Activated CD8-positive, alpha-beta T cell treated with anti-CD3 and anti-CD28 coated beads for 36 hours (primary cell): Measurements from ENCODE around the gene SEZ6L. TPM values are rescaled to one million over a fixed set of nuclear protein-coding genes. Genes with fewer than 3 reads are reported as not detected.

Experiments used
- ATAC-seq: fragments of 200-7000 bp; cut with Tn5 transposase; one replicate; pipeline ENCODE4 v1.10.0; 2021; ENCODE audit warnings: mild to moderate bottlenecking, moderate library complexity
- CTCF ChIA-PET: fragments of 350-600 bp; sonication (Branson Sonifier 250); formaldehyde crosslinking; loops from one replicate; lab custom pipeline; 2021; ENCODE audit warnings: antibody characterized with exemption; lab: Charles Lee
- POLR2A ChIA-PET: fragments of 350-600 bp; sonication (Branson Sonifier 250); formaldehyde crosslinking; loops from one replicate; lab custom pipeline; 2021; ENCODE audit warnings: antibody characterized with exemption; lab: Charles Lee
- DNase-seq: peaks from one replicate; pipeline ENCODE4 v3.0.0-alpha.2; 2020
- H3K27ac Mint-ChIP-seq: one replicate; pipeline ENCODE4 v1.8.0; 2021; ENCODE audit warnings: mild to moderate bottlenecking, mixed read lengths
- H3K27me3 Mint-ChIP-seq: one replicate; pipeline ENCODE4 v1.8.0; 2021; ENCODE audit warnings: mixed read lengths
- H3K36me3 Mint-ChIP-seq: one replicate; pipeline ENCODE4 v1.8.0; 2021; ENCODE audit warnings: low read depth, mixed read lengths
- H3K4me1 Mint-ChIP-seq: one replicate; pipeline ENCODE4 v1.8.0; 2021; ENCODE audit warnings: low read depth, mixed read lengths
- H3K4me3 Mint-ChIP-seq: one replicate; pipeline ENCODE4 v1.8.0; 2021; ENCODE audit warnings: mild to moderate bottlenecking, moderate library complexity, mixed read lengths
- H3K9me3 Mint-ChIP-seq: one replicate; pipeline ENCODE4 v1.8.0; 2021; ENCODE audit warnings: mixed read lengths
- intact Hi-C: fragments of 100-400 bp; cut with micrococcal nuclease; formaldehyde crosslinking; loops from one replicate; pipeline ENCODE4 v1.10.0; 2022
- total RNA-seq, 2 experiments: library from RNA; stranded (reverse); gene quantifications; one replicate each; pipeline ENCODE4 v1.2.3, GENCODE V29; 2021
- TF ChIP-seq, protein P1 (sequence below): fragments of 200-600 bp; IDR thresholded peaks from one replicate; pipeline ENCODE4 v1.8.0; 2022; ENCODE audit warnings: antibody characterized with exemption, mild to moderate bottlenecking

SEZ6L gene
- total RNA-seq, 2 experiments from 2014 or later = not detected

DNA sequence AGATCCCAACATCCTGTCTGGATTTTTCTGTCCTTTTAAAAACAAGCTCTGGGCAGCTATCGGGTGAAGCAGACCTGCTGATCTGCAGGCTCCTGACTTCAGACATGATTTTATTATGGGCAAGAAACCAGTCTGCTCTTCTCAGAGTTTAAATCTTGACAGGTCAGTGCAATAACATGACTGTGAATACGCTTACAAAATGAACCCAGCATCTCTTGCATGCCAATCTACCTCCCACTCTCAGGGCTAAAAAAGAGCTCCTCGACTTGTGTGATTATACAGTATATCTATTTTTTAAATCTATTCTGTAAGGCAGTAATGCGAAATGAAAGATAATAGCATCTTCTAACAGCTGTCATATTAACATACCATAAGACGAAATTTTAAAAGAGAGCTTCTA lies 241.1 kb downstream of the SEZ6L start:
- TF ChIP-seq, protein P1, sequence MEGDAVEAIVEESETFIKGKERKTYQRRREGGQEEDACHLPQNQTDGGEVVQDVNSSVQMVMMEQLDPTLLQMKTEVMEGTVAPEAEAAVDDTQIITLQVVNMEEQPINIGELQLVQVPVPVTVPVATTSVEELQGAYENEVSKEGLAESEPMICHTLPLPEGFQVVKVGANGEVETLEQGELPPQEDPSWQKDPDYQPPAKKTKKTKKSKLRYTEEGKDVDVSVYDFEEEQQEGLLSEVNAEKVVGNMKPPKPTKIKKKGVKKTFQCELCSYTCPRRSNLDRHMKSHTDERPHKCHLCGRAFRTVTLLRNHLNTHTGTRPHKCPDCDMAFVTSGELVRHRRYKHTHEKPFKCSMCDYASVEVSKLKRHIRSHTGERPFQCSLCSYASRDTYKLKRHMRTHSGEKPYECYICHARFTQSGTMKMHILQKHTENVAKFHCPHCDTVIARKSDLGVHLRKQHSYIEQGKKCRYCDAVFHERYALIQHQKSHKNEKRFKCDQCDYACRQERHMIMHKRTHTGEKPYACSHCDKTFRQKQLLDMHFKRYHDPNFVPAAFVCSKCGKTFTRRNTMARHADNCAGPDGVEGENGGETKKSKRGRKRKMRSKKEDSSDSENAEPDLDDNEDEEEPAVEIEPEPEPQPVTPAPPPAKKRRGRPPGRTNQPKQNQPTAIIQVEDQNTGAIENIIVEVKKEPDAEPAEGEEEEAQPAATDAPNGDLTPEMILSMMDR = no peak
- no peak for ATAC-seq
- no peaks in the 10 kb centered on the region for H3K36me3 Mint-ChIP-seq
- no peaks in the 10 kb centered on the region for H3K4me1 Mint-ChIP-seq
- H3K27ac Mint-ChIP-seq = no peak overlapping the region
- CTCF ChIA-PET = interaction anchor here (2.0 kb wide), 1 partner anchor 16 kb away, joined by 4 read pairs; no protein-coding TSS in a partner anchor
- H3K27me3 Mint-ChIP-seq = peaks cover 2% of the 10 kb centered on the region
- intact Hi-C loops = no loop called here
- H3K4me3 Mint-ChIP-seq = no peak overlapping the region
- no peaks in the 10 kb centered on the region for H3K9me3 Mint-ChIP-seq
- no peak for DNase-seq
- POLR2A ChIA-PET = interaction anchor here (1.0 to 1.3 kb wide), 2 partner anchors 14 to 18 kb away, joined by 4 read pairs; no protein-coding TSS in a partner anchor

DNA sequence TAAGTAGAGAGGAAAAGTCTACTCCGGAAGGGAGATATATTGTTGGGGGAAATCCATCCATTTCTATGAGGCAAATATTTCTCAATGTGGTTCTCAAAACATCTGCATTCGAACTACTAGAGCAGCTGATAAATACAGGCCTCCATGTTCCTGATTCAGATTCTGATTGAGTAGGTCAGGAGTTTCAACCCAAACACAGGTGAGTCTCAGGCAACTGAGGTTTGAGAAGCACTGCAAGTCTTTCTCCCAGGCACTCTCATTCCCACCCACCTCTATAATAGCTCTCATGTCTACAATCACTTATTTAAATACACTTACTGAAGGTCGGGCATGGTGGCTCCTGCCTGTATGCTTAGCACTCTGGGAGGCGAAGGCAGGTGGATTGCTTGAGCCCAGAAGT lies 245.1 kb downstream of the SEZ6L start:
- ATAC-seq (no peak), DNase-seq (no peak)
- H3K9me3 Mint-ChIP-seq = no peaks in the 10 kb centered on the region
- ChIA-PET POLR2A (interaction anchor here (0.8 kb wide), 1 partner anchor 11 kb away, joined by 3 read pairs; no protein-coding TSS in a partner anchor), CTCF (interaction anchor here (1.0 to 1.7 kb wide), 3 partner anchors 8 to 53 kb away, joined by 3 to 4 read pairs (median 3); no protein-coding TSS in a partner anchor)
- intact Hi-C loops = no loop called here
- H3K36me3 Mint-ChIP-seq = no peaks in the 10 kb centered on the region
- H3K27me3 Mint-ChIP-seq = peaks cover 2% of the 10 kb centered on the region
- H3K27ac Mint-ChIP-seq = no peak overlapping the region
- TF ChIP-seq, protein P1 = no peak
- no peak overlapping the region for H3K4me3 Mint-ChIP-seq
- H3K4me1 Mint-ChIP-seq = no peaks in the 10 kb centered on the region

DNA sequence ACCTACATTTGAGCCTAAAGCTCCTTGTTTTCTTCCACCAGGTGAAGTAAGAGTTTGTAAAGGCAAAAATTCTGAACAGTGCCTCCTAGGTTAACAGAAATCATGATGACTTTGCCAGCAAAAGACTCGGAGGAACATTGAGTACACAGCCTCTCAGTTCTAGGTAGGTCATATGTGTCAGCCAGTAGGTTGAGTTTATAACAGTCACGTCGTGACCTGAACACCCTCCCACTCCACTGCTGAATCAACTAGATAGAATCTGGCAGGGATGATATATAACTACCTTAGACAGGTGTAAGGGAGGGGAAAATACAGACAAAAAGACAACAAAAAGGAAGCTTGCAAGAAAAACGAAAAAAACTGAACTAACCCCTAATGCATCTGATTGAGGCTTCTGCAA lies 247.0 kb downstream of the SEZ6L start:
- H3K27me3 Mint-ChIP-seq = peaks cover 2% of the 10 kb centered on the region
- no peaks in the 10 kb centered on the region for H3K4me1 Mint-ChIP-seq
- no peak overlapping the region for H3K4me3 Mint-ChIP-seq
- H3K27ac Mint-ChIP-seq = no peak overlapping the region
- DNase-seq (no peak), ATAC-seq (no peak)
- ChIA-PET POLR2A (interaction anchor here (0.6 kb wide), 1 partner anchor 8 kb away, joined by 3 read pairs; no protein-coding TSS in a partner anchor), CTCF (interaction anchor here (1.5 to 2.3 kb wide), 3 partner anchors 15 to 48 kb away, joined by 3 to 8 read pairs (median 6); no protein-coding TSS in a partner anchor)
- no peaks in the 10 kb centered on the region for H3K36me3 Mint-ChIP-seq
- H3K9me3 Mint-ChIP-seq = no peaks in the 10 kb centered on the region
- intact Hi-C loops = no loop called here
- TF ChIP-seq, protein P1 = no peak

DNA sequence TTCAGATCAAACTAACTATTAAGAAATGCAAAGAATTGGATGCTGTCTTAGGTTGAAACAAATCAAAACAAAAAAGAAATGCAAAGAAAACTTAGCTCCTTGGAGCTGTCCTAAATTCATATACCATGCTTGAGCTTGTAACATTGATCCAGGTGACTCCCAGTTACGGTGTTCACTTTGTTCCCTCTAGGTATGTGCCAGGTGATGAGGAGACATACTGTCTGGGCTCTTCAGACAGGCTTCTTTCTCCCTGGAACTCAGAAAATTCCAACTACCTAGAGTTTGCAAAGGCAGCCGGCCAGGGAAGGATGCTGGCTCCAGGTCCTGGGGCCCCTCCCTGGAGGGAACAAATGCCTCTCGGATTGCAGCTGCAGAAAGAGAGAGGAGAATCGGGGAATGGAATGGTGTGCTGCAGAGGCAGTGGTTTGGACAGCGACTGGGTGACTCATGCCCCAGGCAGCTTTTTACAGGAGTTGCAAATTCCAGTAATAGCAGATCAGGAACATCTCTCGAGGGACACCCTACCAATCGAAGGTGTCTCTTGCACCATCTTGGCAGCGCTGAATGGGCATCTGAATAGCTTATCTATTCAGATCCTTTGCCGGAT lies 247.5 kb downstream of the SEZ6L start:
- Mint-ChIP-seq H3K9me3 (no peaks in the 10 kb centered on the region), H3K27ac (no peak overlapping the region), H3K27me3 (peaks cover 2% of the 10 kb centered on the region), H3K4me1 (no peaks in the 10 kb centered on the region), H3K4me3 (no peak overlapping the region), H3K36me3 (no peaks in the 10 kb centered on the region)
- DNase-seq (no peak), ATAC-seq (no peak)
- ChIA-PET POLR2A (no interaction called here), CTCF (interaction anchor here (1.2 to 2.3 kb wide), 4 partner anchors 14 to 49 kb away, joined by 3 to 8 read pairs (median 4); no protein-coding TSS in a partner anchor)
- TF ChIP-seq, protein P1 = no peak
- intact Hi-C loops = no loop called here

DNA sequence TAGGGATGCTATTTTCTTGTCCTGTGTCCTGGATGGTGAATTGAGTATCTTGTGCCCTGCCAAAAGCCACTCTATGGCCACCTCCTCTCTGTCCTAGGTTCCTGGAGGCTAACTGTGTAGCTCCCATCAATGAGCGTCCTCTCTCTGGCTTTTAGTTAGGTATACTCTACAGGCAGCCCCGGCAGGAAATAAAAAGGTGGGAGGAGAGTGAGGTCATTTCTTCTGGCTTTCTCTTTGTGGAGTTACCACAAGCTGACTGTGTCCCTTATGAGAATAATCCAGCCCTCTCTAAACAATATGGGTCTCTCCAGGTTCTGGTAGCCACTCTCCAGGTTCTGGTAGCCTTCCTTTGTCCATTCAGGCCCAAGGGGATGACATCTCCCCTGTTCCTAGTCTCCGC lies 248.1 kb downstream of the SEZ6L start:
- TF ChIP-seq, protein P1 = no peak
- no peak for ATAC-seq
- H3K27ac Mint-ChIP-seq = no peak overlapping the region
- CTCF ChIA-PET = interaction anchor here (1.2 to 2.3 kb wide), 3 partner anchors 18 to 50 kb away, joined by 3 to 8 read pairs (median 6); no protein-coding TSS in a partner anchor
- POLR2A ChIA-PET = no interaction called here
- H3K27me3 Mint-ChIP-seq = peaks cover 2% of the 10 kb centered on the region
- no peak overlapping the region for H3K4me3 Mint-ChIP-seq
- no peaks in the 10 kb centered on the region for H3K36me3 Mint-ChIP-seq
- no peaks in the 10 kb centered on the region for H3K4me1 Mint-ChIP-seq
- DNase-seq = no peak
- H3K9me3 Mint-ChIP-seq = no peaks in the 10 kb centered on the region
- intact Hi-C loops = no loop called here
